ENCODE measurements around the gene TMEM129.

DNA sequence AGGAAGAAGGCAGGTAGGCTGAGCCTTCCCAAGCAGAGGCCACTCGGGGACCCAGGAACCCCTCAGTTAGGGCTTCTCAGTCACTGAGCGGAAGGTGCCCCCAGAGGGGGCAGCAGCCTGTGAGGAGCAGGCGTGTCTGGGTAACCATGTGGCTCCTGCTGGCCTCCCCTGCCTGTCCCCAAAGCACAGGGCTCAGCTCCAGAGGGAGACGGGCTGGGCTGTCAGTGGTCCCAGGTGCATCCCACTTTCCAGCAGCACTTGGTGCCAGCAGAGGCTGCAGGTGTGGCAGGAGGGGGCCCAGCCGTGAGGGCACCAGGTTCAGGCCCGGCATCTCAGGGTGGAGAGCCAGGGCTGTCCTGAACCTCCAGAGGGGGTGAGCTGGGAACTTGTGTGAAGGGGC is 22.9 kb upstream of the TMEM129 start:
- TF ChIP-seq ZNF423 (CRISPR knock-in tag; IDR thresholded peaks at IDR 0.05) (no peak), ZBTB21 (CRISPR knock-in tag; IDR thresholded peaks at IDR 0.05; ENCODE audit: borderline replicate concordance) (no peak), ELF4 (CRISPR knock-in tag; IDR thresholded peaks at IDR 0.05; ENCODE audit: low read depth) (no peak), ATF3 (CRISPR knock-in tag; conservative IDR thresholded peaks at IDR 0.05) (no peak)
- TF ChIP-seq, protein P1, sequence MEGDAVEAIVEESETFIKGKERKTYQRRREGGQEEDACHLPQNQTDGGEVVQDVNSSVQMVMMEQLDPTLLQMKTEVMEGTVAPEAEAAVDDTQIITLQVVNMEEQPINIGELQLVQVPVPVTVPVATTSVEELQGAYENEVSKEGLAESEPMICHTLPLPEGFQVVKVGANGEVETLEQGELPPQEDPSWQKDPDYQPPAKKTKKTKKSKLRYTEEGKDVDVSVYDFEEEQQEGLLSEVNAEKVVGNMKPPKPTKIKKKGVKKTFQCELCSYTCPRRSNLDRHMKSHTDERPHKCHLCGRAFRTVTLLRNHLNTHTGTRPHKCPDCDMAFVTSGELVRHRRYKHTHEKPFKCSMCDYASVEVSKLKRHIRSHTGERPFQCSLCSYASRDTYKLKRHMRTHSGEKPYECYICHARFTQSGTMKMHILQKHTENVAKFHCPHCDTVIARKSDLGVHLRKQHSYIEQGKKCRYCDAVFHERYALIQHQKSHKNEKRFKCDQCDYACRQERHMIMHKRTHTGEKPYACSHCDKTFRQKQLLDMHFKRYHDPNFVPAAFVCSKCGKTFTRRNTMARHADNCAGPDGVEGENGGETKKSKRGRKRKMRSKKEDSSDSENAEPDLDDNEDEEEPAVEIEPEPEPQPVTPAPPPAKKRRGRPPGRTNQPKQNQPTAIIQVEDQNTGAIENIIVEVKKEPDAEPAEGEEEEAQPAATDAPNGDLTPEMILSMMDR (IDR thresholded peaks at IDR 0.05): no peak
- TF ChIP-seq, protein P2, sequence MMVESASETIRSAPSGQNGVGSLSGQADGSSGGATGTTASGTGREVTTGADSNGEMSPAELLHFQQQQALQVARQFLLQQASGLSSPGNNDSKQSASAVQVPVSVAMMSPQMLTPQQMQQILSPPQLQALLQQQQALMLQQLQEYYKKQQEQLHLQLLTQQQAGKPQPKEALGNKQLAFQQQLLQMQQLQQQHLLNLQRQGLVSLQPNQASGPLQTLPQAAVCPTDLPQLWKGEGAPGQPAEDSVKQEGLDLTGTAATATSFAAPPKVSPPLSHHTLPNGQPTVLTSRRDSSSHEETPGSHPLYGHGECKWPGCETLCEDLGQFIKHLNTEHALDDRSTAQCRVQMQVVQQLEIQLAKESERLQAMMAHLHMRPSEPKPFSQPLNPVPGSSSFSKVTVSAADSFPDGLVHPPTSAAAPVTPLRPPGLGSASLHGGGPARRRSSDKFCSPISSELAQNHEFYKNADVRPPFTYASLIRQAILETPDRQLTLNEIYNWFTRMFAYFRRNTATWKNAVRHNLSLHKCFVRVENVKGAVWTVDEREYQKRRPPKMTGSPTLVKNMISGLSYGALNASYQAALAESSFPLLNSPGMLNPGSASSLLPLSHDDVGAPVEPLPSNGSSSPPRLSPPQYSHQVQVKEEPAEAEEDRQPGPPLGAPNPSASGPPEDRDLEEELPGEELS (CRISPR knock-in tag; IDR thresholded peaks at IDR 0.05): no peak
